Calu3 (cell line): Measurements from ENCODE around the gene TBC1D17. TPM values are rescaled to one million over a fixed set of nuclear protein-coding genes. Genes with fewer than 3 reads are reported as not detected.
A peak's percentile ranks its signal among the peaks of the same experiment; 100 is the strongest.

ENCODE experiments used
- BruUV-seq: library from RNA; stranded (reverse); fragments of 400-500 nt; replicated peaks from 2 replicates; lab custom pipeline; 2021; lab: Mats Ljungman, UMichigan
- CTCF ChIA-PET: fragments of 300-600 bp; sonication (Branson Sonifier 250); formaldehyde crosslinking; loops from one replicate; lab custom pipeline; 2022; ENCODE audit warnings: antibody characterized with exemption; lab: Charles Lee
- DNase-seq: peaks from one replicate; pipeline ENCODE4 v3.0.0; 2022
- H3K27ac Mint-ChIP-seq: one replicate; pipeline ENCODE4 v1.8.0; 2022; ENCODE audit warnings: mixed read lengths; ENCODE audit not compliant: unreplicated experiment
- H3K27me3 Mint-ChIP-seq: one replicate; pipeline ENCODE4 v1.8.0; 2022; ENCODE audit warnings: mixed read lengths; ENCODE audit not compliant: unreplicated experiment
- H3K36me3 Mint-ChIP-seq: one replicate; pipeline ENCODE4 v1.8.0; 2022; ENCODE audit warnings: mild to moderate bottlenecking, moderate library complexity, mixed read lengths; ENCODE audit not compliant: insufficient read depth, unreplicated experiment
- H3K4me1 Mint-ChIP-seq: one replicate; pipeline ENCODE4 v1.8.0; 2022; ENCODE audit warnings: mild to moderate bottlenecking, low read depth, mixed read lengths; ENCODE audit not compliant: unreplicated experiment
- H3K4me3 Mint-ChIP-seq: one replicate; pipeline ENCODE4 v1.8.0; 2022; ENCODE audit warnings: mild to moderate bottlenecking, low read depth, moderate library complexity, mixed read lengths; ENCODE audit not compliant: unreplicated experiment
- H3K9me3 Mint-ChIP-seq: one replicate; pipeline ENCODE4 v1.8.0; 2022; ENCODE audit warnings: low read depth, mixed read lengths; ENCODE audit not compliant: unreplicated experiment
- intact Hi-C: fragments of 100-400 bp; cut with micrococcal nuclease; formaldehyde crosslinking; loops from one replicate; pipeline ENCODE4 v1.10.0; 2022; ENCODE audit not compliant: unreplicated experiment
- total RNA-seq: library from RNA; stranded (reverse); gene quantifications from 2 replicates; pipeline ENCODE4 v1.2.3, GENCODE V29; 2022
- TF ChIP-seq, protein P1 (sequence below): fragments of 200-600 bp; IDR thresholded peaks from one replicate; pipeline ENCODE4 v1.8.0; 2022; ENCODE audit warnings: antibody characterized with exemption; ENCODE audit not compliant: unreplicated experiment

Gene TBC1D17
- total RNA-seq, 1 experiment from 2014 or later = 56.9 TPM

DNA sequence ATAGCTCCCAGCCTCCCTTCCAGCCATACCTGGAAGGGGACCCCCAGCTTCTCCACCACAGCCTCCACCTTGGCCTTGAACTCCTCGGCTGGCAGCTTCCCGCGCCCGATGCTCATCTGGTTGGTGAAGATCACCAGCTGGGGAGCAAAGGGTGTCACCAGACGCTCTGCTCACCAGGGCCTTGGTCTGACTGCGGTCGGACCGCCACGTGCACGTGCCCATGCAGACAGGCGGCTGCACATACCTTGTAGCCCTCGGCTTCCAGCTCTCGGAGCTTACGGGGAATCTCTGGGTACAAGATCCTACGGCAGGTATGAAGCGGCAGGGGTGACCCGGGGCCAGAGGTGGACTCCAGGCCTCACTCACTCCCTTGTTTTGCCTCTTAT is 13.6 kb upstream of the TBC1D17 start:
- intact Hi-C loops = no loop called here
- H3K4me3 Mint-ChIP-seq = no peak overlapping the region
- TF ChIP-seq, protein P1, sequence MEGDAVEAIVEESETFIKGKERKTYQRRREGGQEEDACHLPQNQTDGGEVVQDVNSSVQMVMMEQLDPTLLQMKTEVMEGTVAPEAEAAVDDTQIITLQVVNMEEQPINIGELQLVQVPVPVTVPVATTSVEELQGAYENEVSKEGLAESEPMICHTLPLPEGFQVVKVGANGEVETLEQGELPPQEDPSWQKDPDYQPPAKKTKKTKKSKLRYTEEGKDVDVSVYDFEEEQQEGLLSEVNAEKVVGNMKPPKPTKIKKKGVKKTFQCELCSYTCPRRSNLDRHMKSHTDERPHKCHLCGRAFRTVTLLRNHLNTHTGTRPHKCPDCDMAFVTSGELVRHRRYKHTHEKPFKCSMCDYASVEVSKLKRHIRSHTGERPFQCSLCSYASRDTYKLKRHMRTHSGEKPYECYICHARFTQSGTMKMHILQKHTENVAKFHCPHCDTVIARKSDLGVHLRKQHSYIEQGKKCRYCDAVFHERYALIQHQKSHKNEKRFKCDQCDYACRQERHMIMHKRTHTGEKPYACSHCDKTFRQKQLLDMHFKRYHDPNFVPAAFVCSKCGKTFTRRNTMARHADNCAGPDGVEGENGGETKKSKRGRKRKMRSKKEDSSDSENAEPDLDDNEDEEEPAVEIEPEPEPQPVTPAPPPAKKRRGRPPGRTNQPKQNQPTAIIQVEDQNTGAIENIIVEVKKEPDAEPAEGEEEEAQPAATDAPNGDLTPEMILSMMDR = no peak
- H3K36me3 Mint-ChIP-seq = peaks cover 31% of the 10 kb centered on the region
- no peak for DNase-seq
- no peaks in the 10 kb centered on the region for H3K9me3 Mint-ChIP-seq
- peaks cover 38% of the 10 kb centered on the region for H3K4me1 Mint-ChIP-seq
- no TSS peak for BruUV-seq
- peak overlapping the region; percentile 47 for H3K27ac Mint-ChIP-seq
- CTCF ChIA-PET = no interaction called here
- H3K27me3 Mint-ChIP-seq = no peaks in the 10 kb centered on the region

DNA sequence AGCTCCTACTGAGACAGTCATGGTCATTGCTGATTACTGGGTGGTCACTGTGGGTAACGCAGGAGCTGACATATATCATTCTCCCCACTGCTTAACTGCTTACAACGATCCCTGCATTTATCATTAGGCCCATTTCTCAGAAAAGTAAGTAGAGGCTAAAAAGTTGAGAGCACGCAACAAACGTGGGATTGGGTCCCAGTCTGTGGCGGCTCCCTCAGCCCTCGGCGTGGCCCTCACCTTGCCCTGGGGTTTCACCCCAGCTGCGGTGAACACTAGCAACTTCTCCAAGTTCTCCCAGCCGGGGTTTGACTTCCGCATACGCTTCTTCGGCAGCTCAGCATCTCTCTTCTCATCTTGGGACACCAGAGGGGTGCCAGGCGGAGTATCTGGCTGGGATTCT is 12.6 kb upstream of the TBC1D17 start:
- intact Hi-C loops = no loop called here
- CTCF ChIA-PET = interaction anchor here (1.5 kb wide), 1 partner anchor 14 kb away, joined by 3 read pairs; no protein-coding TSS in a partner anchor
- Mint-ChIP-seq H3K27me3 (no peaks in the 10 kb centered on the region), H3K9me3 (no peaks in the 10 kb centered on the region), H3K36me3 (peaks cover 21% of the 10 kb centered on the region), H3K4me1 (peaks cover 40% of the 10 kb centered on the region), H3K4me3 (peak overlapping the region; percentile 18), H3K27ac (peak overlapping the region; percentile 47)
- no peak for DNase-seq
- TF ChIP-seq, protein P1 = no peak
- BruUV-seq = no TSS peak

DNA sequence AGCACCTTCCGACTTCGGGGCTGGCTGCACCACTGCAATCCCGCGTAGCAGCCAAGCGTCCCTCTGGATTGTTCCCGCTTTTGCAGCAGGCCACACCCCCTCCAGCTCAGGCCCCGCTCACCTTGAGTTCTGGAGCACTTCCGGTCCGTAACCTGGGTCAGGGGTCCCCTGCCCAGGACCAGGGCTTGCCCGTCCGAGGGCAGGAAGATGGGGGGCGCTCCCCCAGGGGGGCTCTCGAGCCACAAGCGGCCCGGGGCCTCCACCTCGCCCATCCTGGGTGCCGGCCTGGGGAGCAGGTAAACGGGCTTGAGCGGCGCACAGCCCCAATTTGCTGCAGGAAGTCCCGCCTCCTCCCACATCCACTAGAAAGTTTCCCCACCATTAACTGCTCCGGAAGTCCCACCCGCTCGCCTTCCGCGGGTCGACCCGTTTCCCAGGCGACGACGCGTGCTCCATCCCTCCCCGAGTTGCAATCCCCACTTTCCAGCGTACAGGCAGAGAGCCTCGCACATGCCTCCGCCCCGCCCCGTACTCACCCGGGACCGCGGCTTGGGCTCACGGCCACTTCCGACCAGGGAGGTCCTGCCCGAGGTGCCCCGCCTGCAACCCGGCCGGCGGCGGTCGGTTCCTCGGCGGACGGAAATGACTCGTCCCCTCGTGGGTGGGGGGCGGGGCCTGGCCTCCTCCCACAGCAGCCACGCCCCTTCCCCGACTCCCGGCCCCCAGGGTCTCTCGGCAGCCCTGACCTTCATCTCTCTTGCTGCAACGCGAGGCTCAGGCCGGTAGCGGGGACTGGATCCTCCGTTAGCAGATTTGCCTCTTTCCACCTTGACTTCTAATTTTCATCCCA is 10.3 kb upstream of the TBC1D17 start, which contains the start of gene PNKP:
TSS of gene PNKP (minus strand) at position 644 of the 850 bp plus-strand sequence. CDS start at position 272, 372 bp downstream.
- CTCF ChIA-PET = interaction anchor here (0.8 kb wide), 2 partner anchors 9 to 54 kb away, joined by 3 read pairs; partner anchors contain the start of gene FUZ
- Mint-ChIP-seq H3K4me1 (peaks cover 46% of the 10 kb centered on the region), H3K9me3 (no peaks in the 10 kb centered on the region), H3K36me3 (peaks cover 5% of the 10 kb centered on the region), H3K27me3 (no peaks in the 10 kb centered on the region), H3K4me3 (no peak within 1 kb of the TSS), H3K27ac (no peak within 1 kb of the TSS)
- peak; percentile 96 for DNase-seq
- TF ChIP-seq, protein P1 = no peak
- intact Hi-C loops = no loop called here
- BruUV-seq = no TSS peak

DNA sequence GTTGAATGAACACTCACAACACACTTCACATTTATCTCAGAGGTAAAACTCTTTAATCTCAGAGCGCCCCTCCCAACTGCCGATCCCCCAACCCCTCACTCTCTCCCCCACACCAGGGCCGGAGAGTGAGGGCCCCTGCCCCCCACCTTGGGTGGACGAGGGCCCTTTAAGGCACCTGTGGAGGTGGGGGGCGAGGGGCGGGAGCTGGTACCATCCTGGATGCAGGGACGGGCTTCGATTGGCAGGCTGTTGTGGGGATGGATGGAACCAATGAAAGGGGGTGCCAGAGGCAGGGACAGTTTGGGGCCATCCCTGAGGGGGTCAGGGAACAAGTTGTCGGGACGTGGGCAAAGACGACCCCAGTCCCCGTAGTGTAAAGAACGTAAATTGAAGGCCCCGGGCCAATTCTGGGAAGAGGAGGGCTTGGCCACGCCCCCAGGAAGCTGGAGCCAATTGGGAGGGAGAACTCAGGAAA is 8.5 kb upstream of the TBC1D17 start:
- no peaks in the 10 kb centered on the region for H3K9me3 Mint-ChIP-seq
- peaks cover 40% of the 10 kb centered on the region for H3K4me1 Mint-ChIP-seq
- intact Hi-C loops = no loop called here
- TF ChIP-seq, protein P1 = no peak
- DNase-seq = no peak
- no peak overlapping the region for H3K4me3 Mint-ChIP-seq
- H3K27me3 Mint-ChIP-seq = no peaks in the 10 kb centered on the region
- peaks cover 11% of the 10 kb centered on the region for H3K36me3 Mint-ChIP-seq
- BruUV-seq = no TSS peak
- CTCF ChIA-PET = interaction anchor here (0.7 to 1.1 kb wide), 6 partner anchors 10 to 876 kb away, joined by 3 to 10 read pairs (median 4); partner anchors contain the start of genes ATF5, NUP62 and RUVBL2
- H3K27ac Mint-ChIP-seq = no peak overlapping the region
